Stimulated activated CD8-positive, alpha-beta memory T cell treated with anti-CD3 and anti-CD28 coated beads, Interleukin-7, amount 100 ng/mL, for 1 hour (primary cell): ENCODE data around the gene ARIH1.

Experiments
- DNase-seq, 2 donors: peaks; one replicate each; pipeline ENCODE4 v3.0.0-alpha.2; 2020; ENCODE audit warnings: low read depth in 2 of 2

Gene ARIH1

DNA sequence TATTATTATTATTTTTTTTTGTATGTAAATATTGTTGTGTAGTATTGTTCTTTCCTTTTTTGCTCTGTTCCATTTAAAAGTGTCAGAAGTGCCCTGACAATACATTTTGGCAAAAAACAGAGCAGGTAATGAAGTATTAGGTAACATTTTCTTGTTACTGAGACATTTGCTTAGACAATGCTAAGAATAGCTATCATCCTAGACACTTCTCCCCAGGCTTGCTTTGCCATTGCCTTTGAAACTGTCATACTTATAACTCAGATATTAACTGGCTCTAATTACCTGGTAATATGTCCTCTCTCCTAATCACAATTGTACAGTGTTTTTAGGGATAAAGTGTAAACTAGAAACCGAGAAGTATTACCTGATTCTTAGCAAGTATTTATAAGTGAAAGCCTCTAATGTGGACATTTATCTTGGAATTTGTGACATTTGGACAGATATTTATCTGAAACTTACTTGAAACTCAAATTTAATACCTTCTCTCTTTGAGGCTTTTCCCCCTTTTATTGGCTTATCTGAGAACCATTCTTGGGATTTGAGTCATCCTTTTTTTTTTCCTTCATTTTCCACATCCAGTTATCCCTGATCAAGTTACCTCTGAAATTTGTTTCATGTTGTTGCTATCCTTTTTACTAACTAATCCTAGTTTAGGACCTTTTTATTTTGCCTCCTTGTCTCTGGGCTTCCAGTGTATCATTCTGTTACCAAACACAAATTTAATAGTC is 13.1 kb downstream of the ARIH1 start:
- DNase-seq = no peak

DNA sequence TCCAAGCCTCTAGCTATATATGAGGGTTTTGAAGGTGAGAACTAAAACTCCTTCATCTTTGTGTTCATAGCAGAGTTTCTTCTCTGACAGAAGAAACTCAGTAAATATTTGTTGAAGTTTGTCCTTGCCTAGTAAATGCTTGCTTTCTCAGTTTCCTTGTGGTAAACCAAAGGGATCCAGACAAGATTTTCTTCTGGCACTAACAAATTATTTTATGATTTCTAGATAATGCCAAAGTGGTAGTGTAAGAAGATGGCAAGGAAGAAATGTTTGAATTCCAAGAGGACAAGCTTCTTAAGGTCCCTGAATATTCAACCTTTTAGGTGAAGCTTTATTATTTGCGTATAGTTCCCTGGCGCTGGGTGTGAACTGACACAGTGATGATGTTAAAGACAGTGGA is 14.4 kb downstream of the ARIH1 start:
- no peak for DNase-seq

DNA sequence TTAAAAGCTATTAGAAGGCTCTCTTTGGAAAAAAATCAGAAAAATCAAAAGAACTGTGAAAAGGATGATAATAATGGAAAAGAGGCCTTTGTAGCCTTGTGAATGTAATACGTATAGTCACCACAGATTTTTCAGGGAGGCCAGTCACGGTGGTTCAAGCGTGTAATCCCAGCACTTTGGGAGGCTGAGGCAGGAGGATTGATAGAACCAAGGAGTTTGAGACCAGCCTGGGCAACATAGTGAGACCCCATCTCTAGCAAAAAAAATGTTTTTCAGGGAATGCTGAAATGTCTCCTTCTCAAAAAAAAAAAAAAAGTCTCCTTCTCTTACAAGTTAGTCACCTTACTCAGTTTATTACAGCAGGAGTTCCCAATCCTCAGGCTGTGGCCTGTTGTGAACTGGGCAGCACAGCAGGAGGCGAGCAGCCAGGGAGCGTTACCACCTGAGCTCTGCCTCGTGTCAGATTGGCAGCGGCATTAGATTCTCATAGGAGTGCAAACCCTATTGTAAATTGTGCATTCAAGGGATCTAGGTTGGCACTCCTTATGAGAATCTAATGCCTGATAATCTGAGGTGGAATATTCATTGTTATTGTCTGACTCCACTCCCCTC is 15.9 kb downstream of the ARIH1 start:
- DNase-seq = no peak

DNA sequence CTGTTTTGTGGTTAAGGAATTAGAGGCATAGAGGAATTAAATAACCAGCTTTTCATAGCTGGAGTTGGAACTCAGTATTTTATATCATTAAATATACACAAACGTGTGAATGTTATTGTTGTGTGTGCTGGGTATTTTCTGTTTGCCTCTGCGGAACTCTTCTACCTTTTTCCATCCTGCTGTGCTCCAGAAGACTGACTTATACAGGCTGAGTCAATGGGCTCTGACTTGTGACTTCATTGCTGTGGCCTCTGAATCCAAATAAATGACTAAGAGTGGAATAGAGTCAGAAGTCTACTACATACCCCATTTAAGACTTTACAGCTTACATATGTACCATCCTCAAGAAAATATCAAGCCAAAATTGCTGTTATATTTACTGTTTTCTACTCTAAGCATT is 17.6 kb downstream of the ARIH1 start:
- DNase-seq = no peak

DNA sequence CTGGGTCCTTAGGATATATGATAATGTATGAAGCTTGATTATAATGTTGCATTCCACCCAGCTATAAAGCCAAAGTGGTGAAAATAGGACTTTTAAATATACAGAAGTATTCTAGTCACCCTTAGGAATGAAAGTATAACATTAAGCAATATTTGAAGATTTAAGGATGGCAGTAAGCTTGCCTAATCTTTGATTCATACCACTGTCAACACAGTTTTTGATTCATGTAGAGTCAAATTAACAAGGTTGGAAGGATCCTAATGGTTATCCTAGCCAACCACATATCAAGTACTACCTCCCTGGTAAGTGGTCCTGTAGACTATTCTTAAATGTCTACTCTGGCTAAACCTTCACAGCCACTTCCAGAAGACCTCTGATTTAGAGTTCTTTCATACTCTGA is 18.6 kb downstream of the ARIH1 start:
- no peak for DNase-seq

DNA sequence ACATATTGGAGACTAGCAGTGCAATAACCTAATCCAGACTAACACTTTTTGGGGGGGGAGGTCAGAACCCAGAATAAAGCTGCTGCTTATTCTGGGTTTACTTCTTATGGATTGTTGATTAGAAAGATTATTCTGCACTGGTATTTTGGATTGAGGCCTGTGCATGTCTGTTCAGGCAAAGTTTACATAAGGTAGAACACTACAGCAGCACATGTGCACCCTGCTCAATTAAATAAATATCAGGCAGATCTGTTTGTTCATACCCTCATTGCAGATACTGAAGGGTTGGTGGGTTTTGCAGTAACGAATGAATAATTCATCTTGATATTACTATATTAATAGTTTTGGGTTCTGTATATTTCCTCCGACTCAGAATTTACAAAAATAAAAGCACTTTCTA is 19.1 kb downstream of the ARIH1 start:
- no peak for DNase-seq

DNA sequence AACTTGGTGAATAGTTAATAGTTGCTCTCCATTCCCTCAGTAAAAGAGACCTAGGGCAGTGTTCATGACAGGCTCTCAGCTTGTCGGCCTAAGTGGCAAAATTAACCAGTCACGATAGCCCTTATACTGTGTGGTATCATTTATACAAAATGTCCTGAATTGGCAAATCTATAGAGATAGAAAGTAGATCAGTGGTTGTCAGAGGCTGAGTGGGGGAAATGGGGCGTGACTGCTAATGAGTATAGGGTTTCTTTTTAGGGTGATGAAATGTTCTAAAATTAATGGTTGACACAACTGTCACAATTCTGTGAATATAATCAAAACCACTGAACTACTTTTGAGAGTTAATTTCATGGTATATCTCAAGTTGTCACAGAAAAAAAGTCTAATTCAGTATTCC is 20.9 kb downstream of the ARIH1 start:
- DNase-seq = no peak

DNA sequence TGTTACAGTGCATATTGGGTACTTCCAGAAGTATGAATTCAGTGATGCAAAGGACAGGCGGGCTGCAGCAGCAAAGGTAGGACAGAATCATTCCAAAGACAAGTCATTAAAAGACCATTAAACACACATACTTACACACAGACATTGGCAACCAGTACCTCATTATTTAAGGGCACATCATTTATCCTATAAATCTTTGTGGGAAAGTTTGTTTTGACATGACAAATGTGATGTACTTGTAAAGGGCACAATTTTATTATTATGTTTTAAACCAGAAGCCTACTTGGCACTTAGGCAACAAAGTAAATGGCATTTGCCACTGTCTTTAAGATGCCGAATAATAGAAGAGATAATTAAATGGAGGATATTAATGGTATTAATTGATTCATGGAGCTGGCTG is 22.7 kb downstream of the ARIH1 start:
- DNase-seq = no peak

DNA sequence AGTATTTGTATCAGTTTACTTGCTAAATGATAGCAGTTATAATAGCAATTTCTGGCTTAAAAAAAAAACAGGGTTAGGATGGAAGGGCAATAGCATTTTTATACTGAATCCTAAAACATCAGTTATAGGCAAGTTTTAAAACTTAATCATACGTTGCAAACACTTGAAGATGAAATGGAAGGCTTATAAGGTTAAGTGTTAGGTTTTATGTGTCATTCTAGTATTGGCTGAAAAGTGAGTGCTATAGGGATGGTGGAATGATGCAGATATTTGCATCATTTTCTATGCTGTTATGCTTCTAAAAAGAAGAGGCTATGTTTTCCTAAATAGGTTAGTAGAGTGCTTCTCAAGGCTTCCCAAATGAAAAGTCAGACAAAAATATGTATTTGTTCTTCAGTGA is 23.3 kb downstream of the ARIH1 start:
- DNase-seq = no peak

DNA sequence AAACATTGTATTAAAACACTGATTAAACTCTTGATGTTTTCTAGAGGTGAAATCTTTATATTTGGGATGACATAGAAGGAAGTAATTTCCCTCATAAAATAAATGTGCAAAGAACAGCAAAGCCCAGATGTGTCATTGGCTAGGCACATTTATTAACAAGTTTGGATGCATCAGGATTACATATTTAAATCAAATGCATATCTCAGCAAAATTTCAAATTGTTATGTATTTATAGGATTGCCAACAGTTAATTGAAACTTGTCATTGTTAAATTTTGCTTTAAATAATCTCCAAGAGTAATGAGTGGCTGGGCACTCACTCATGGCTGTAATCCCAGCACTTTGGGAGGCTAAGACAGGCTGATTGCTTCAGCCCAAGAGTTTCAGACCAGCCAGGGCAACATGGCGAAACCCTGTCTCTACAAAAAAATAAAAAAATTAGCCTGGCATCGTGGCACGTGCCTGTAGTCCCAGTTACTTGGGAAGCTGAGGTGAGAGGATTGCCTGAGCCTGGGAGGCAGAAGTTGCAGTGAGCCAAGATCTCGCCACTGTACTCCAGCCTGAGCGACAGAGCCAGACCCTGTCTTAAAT is 28.2 kb downstream of the ARIH1 start:
- no peak for DNase-seq

DNA sequence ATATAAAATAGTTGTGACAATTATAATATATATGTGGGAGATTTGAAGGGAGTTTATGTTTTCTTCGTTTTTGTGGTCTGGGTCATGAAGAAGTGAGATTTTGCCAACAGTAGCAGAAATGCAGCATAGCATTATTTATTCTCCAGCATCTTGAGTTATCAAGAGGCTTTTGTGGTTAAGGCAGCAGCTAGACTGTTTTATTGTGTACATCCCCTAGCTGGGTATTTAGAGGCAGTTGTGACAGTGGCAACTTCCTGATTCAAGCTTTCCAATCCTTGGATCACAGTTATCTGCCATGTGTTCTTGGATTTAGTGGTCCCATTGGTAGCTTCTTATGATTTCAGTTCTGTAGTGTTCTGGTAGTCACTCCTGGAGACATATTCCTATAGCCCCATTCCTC is 29.0 kb downstream of the ARIH1 start:
- DNase-seq = no peak

DNA sequence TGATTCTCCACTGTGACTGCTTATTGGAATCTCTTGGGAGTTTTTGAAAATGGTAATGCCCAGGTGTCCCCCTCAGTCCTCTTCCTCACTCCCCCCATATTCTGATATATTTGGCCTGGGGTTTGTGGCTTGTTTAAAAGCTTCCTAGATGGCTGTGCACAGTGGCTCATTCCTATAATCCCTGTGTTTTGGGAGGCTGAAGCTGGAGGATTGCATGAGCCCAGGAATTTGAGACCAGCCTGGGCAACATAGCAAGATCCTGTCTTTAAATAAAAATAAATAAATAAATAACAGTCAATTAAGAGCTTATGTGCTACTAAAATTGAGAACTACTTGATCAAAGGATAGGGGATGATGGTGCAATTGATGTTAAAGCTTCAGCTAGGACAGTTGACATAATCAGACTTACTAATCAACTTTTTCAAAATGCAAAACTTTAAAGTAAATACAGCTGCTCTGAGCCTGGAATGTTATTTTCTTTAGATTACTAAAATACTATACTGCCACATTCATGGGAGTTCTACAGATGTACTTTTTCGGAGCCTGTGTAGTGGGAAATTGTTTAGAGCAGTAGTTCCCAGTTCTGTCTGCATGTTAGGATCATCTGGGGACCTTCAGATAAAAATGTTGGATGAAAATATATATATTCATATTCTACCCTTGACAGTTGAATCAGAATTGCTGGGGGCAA is 33.4 kb downstream of the ARIH1 start:
- no peak for DNase-seq

DNA sequence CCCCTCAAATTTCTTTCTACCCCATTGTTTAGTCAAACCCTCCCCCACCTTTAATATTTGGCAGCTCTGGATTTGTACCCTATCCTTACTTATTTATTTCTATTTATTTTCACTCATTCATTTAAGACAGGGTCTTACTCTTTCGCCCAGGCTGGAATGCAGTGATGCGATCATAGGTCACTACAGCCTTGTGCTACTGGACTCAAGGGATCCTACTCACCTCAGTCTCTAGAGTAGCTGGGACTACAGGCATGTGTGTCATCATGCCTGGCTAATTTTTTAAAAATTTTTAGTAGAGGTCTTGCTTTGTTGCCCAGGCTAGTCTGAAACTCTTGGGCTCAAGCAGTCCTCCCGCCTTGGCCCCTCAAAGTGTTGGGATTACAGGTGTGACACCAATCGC is 35.4 kb downstream of the ARIH1 start:
- no peak for DNase-seq

DNA sequence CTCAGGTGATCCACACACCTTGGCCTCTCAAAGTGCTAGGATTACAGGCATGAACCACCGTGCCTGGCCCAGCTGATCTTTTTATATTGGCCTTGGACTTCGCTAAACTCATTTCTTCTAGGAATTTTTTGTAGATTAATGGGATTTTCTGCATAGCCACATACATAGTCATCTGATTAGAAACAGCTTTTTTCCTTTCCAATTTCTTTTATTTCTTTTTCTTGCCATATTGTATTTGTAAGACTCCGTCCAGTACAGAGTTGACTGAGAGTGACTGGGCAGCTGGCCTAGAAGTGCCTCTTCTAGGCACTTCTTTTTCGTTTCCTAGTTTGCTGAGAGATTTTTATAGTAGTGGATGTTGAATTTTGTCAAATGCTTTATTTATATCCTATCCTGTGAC is 37.4 kb downstream of the ARIH1 start:
- DNase-seq = no peak

DNA sequence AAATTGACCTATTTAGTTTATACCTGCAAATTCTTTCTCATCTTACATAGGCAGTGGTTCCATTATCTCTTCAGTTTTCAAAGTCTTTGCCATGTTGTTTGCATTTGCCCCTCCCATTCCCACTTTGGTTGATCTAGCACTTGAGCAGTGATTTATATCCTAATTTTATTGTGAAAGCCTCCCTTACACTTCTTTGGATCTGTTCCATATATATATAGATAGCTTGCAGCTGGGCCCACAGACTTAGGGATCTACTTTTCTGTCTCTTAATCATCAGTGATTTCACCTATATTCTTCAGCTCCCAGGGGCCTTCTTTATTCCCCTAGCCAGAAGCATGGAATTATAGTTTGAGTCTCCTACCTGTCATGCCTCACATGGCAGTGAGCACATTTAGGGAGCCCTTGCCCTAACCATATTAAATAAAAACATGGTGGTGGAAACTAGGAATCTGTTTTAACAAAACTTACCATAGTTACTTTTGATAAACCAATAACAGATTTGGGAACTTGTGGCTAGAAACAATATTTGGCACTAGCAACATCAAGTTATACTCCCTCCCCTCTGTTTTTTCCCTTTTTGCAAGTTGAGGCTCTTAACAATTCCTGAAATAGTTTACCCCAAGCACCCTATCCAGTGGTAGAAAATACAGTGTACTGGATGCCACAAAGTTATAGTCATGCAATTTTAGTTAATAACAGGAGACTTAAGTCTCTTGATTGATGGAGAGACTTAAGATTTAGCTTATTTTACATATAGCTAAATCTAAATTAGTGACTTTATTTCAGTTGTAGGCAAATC is 41.7 kb downstream of the ARIH1 start:
- DNase-seq = no peak

DNA sequence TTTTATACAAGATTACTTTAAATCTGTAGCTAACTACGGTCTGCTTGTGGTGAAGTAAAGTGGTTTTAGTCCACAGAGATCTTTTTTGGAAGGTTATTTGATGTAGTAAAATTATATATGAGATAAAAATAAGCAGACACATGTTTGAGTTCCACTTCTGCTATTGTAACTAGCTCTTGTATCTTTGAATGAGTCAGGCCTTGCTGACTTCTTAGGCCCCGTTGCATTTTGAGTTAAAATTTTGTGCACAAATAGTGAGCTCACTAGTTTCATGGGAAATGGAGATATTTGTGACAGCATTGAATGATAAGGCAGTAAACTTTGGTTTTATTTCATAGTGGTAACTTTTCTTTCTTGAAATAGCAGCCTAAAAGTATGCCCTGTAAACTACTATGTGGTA is 42.6 kb downstream of the ARIH1 start:
- no peak for DNase-seq

DNA sequence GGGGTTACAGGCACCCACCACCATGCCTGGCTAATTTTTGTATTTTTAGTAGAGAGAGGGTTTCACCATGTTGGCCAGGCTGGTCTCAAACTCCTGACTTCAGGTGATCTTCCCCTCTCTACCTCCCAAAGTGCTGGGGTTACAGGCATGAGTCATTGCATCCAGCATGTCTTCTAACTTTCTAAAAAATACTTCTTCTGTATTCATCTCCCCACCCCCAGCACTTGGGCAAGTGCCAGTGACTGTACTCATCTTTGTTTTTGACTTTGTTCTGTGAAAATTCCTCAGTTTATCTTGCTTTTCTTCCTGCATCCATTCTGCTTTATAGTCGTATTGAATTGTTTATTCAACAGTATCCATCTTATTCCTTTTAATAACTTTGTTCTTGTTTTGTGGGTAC is 47.6 kb downstream of the ARIH1 start:
- DNase-seq = no peak

DNA sequence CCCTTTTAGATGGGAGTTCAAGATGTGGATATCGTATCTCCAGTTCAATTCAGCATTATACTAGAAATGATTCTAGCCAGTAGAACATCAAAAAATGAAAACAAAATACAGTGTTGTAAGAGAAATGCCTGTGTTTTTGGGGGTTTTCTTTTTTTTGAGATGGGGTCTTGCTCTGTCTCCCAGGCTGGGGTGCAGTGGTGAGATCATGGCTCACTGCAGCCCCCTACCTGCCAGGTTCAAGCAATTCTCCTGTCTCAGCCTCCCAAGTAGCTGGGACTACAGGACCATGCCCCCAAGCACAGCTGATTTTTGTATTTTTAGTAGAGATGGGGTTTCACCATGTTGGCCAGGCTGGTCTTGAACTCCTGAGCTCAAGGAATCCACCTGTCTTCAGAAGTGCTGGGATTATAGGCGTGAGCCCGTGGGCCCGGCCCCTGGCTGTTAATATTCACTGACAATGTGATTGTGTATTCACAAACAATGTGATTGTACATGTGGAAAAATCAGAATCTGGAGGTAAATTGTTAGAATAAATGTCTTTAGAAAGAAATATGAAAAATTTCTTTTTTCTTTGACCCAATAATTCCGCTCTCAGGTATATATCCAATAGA is 59.0 kb downstream of the ARIH1 start:
- no peak for DNase-seq

DNA sequence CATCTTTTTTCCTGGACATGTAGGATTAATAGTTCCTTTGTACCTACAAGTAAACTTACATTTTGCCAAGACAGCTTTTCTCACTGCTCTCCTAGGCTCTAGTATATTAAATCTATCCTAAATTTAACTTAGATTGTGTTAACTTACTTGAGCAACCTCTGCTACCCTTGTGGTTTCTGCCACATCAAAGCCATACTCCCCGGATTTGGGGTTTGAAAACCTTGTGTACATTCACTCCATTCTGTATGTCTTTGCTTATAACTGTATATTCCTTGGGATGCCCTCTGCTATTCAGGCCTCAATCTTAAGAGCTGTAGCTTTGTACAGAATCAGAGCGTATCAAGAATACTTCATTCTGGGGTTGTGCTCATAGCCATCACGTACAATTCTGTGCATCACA is 60.4 kb downstream of the ARIH1 start:
- DNase-seq = no peak

DNA sequence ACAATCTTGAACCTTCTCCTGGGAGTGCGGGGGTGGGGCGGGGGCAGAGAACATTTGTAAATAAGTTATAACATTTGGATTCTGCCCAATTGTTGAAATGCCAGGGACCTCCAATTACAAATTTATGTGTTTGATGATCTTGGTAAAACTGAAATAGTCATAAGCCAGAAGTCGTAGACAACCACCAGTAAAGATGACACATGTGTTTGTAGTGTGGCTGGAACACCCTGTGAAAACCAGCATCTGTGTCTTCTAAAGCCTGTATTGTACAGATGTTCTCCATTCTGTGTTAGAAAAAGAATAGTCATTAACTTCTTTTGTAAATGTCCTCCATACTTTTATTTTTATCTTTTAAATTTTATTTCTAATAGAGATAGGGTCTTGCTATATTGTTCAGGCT is 61.8 kb downstream of the ARIH1 start:
- no peak for DNase-seq

DNA sequence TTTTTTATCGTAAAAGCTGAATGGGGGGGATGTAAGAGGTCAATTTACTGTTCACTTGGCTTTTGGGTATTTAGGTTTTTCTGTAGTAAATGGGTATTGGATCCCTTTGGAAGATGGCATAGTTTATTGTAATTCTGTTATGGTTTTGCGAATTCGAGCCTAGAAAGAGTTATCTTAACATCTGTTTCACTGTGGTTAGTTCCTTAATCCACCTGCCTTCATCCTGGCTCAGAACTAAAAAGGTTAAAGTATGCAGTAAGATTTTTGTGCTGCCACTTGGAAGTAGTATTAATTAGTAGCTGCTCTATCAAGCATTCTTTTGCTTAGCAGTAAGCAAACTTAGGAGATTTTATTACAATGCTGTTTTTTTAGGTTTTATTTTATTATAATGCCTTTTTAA is 62.4 kb downstream of the ARIH1 start:
- DNase-seq = no peak

DNA sequence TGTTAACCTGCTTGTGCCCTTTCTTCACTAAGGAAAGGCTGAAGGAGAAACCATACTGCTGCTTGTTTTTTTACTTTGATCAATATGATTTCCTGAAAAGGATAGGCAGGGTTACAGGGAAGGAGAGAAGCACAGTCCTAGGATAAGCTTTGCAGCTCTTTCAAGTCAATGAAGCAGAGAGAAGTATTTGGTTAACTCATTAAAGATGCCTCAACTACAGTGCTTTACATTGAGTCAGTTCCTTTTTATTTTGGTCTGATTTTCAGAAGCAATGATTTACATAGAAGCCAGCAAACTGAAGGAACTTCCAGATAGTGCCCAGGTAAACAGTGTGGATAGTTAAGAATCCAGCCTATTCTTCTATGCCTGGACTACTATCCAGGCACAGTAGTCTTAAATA is 64.8 kb downstream of the ARIH1 start:
- no peak for DNase-seq
